ENCODE results near the gene SENP8.

DNA sequence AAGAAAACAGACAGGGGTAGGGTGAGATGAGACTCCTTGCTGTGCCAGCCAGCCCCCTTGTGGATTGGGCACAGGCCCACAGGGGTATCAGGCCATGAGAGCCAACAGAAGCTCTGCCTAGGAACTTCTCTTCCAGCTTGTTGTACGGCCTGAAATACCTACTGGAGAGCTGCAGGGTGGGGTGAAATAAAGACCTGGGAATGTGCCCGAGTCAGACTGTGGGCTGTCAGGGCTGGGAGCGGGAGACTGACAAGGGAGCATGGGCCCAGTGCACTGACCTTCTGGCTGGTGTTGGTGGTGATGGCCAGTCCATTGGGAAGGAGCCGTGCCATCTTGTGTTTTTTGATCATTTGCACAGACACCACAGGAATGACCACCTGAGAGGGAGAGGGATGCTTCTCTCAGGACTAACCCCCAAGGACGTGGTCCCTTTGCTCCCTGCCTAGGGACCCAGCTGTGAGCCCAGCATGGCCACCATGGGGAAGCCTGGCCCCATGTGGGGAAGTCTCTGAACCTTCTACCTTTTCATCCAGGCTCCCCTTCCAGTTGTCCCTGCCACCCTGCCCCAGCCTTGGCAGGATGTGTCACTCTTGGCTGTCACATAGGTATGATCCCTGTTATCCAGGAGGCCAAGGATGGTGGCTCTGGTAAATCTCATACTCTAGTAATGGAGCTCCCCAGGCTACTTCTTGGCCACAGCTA, 48.7 kb downstream of the SENP8 start:
- TF ChIP-seq CTCF (conservative IDR thresholded peaks at IDR 0.05; ENCODE audit: low read depth, low read length) (no peak), CHD1 (IDR thresholded peaks at IDR 0.05; ENCODE audit: low read depth, low read length) (no peak), RAD21 (IDR thresholded peaks at IDR 0.05; ENCODE audit: low read length) (no peak), POLR2A (IDR thresholded peaks at IDR 0.05; ENCODE audit: low read depth, low read length) (no peak)

Measured in IMR-90 (cell line).